Measurements from ENCODE around the gene SAP30L.
A peak's percentile ranks its signal among the peaks of the same experiment; 100 is the strongest.

SAP30L gene

DNA sequence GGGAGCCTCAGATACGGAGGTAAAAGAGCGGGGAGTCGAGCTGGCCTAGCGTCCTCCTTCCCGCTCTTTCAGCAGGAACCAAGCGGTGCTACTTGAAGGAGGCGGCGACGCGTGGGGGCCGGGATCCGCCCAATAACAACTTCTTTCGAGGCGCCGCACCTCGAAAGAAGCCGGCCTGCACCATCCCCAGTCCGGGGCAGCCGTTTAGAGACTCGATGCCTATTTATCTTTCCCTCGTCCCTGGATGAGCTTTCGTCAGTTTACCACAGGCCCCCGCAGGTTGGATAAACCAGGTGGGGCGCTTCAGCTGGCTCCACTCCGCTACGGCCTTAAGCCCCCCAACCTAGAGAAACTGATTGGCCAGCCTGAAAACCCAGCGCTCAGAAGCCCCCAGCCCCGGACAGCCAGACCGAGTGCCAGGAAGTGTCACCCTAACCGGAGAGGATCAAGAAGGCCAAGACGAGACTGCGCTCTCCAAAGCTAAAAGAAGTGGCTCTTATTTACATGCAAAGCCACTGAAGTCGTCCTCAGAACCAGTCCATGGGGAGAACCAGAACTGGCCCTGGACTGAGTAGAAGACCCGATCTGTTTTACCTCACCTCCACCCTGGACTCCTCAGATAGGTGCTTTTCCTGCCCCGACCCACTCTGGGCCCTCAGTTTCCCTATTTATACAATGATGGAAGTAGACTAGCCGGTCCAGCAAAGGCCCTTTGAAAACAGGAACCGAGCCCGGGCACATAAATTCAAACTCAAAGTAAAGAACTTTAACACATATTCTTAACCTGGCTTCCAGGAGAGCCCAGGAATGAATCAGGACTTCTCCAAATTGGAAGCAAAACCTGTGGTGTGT is 30.8 kb downstream of the SAP30L start:
- H3K36me3 Mint-ChIP-seq = peaks cover 7 to 8% of the 10 kb centered on the region in 2 donors
- H3K4me3 Mint-ChIP-seq = peak overlapping the region; percentile 77 to 82
- ATAC-seq (replicated peaks) = no peak
- no peak for DNase-seq
- H3K4me1 Mint-ChIP-seq = peaks cover 43 to 62% of the 10 kb centered on the region in 2 donors
- peaks cover 0 to 1% of the 10 kb centered on the region in 2 donors for H3K9me3 Mint-ChIP-seq
- H3K27me3 Mint-ChIP-seq = peaks cover 71 to 90% of the 10 kb centered on the region in 2 donors
- H3K27ac Mint-ChIP-seq = peak overlapping the region; percentile 88

DNA sequence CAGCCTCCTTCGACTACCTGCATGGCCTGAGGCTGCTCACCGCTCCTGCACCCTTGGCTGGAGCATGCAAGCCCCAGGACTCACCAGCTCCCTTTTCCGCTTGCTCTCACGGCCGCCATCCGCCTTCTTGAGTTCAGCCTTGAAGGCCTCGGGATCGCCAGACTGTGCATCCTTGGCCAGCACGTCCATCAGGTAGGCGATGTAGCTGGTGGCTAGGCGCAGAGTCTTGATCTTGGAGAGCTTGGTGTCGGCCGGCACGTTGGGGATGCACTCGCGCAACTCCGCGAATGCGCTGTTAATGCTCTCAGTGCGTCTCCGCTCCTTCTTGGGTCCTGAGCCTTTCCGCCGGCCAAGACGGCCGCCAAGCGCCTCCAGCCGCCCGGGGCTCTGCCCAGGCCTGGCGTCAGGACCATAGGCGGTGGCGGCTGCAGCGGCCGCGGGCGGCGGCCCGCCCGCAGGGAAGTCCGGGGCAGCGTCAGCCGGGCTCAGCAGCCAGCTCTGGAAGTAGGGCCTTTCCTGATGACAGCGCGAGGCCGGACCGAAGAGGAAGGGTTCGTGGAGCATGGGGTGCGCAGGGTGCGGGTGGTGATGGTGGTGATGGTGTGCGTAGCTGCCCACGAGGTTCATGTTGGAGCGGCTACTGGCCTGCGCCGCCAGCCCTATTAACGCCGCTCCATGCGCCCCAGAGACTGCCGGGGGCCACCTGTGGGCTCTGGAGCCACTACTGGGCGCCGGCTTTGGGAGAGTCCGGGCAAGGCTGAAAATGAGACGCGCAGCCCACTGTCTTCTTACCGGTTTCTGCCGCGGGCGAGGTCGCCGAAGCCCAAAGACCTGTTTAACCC is 31.8 kb downstream of the SAP30L start:
- peak overlapping the region; percentile 63 for H3K27ac Mint-ChIP-seq
- H3K27me3 Mint-ChIP-seq = peaks cover 78 to 94% of the 10 kb centered on the region in 2 donors
- H3K4me3 Mint-ChIP-seq = peak overlapping the region; percentile 77 to 82

GRCh38 chr5:154478224-154478565 is 32.4 kb downstream of the SAP30L start, which contains the start of gene HAND1:
Gene HAND1, minus strand, starts transcription at chr5:154478227. Its CDS starts 219 bp downstream, at chr5:154478008.
- peaks cover 47 to 66% of the 10 kb centered on the region in 2 donors for H3K4me1 Mint-ChIP-seq
- DNase-seq (no peak), ATAC-seq (replicated peaks) (no peak)
- H3K4me3 Mint-ChIP-seq = peak within 1 kb of the TSS; percentile 77 to 82
- peaks cover 7 to 8% of the 10 kb centered on the region in 2 donors for H3K36me3 Mint-ChIP-seq
- peak within 1 kb of the TSS; percentile 91 for H3K27ac Mint-ChIP-seq
- H3K27me3 Mint-ChIP-seq = peaks cover 80 to 94% of the 10 kb centered on the region in 2 donors
- peaks cover 0 to 1% of the 10 kb centered on the region in 2 donors for H3K9me3 Mint-ChIP-seq

More for the DNA sequence above, 31.8 kb downstream of the SAP30L start:
- Mint-ChIP-seq H3K36me3 (peaks cover 7 to 8% of the 10 kb centered on the region in 2 donors), H3K9me3 (peaks cover 0 to 1% of the 10 kb centered on the region in 2 donors), H3K4me1 (peaks cover 47 to 67% of the 10 kb centered on the region in 2 donors)
- ATAC-seq (replicated peaks) = peak in 1 of 2 donors; percentile 24
- no peak for DNase-seq

GRCh38 chr5:154478752-154479159 is 33.0 kb downstream of the SAP30L start:
- Mint-ChIP-seq H3K4me1 (peaks cover 45 to 64% of the 10 kb centered on the region in 2 donors), H3K36me3 (peaks cover 7 to 8% of the 10 kb centered on the region in 2 donors), H3K27ac (no peak overlapping the region), H3K9me3 (peaks cover 0 to 1% of the 10 kb centered on the region in 2 donors), H3K4me3 (peak overlapping the region in 1 of 2 donors; percentile 71), H3K27me3 (peaks cover 79 to 94% of the 10 kb centered on the region in 2 donors)
- ATAC-seq (replicated peaks) (no peak), DNase-seq (no peak)

DNA sequence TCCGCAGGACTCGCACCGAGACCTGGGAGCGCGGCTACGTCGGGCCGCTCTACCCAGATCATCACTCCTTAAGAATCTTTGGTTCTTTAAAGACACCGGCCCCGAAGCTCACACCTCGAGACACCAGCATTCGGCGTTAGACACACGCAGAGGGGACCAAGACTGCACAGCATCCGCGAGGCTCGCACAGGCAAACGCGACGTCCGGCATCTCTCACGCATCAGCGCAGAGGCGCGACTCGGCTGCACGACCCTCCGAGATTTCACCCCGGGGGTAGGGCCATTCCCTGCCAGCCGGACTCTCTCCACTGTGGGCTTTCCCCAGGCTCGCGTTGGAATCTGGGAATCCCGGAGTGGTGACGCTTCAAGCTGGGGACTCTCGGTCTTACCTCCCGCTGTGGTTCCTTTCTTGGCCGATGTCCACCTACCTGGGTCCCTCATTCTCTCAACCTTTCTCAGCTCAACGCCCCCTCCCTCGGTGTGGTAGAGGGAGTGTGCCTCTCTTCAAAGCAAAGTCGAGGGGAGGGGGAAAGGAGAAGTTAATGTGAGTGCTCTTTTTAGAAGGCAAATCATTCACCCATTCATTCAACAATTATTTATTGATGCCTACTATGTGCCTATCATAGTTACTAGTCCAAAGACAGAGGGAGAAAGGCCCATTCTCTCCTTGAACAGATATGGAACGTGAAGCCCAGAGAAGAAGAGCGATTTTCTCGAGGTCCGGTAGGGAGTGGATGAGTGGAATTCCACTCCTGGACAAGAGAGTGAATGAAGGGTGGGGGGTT is 33.6 kb downstream of the SAP30L start:
- Mint-ChIP-seq H3K36me3 (peaks cover 7 to 11% of the 10 kb centered on the region in 2 donors), H3K4me1 (peaks cover 45 to 64% of the 10 kb centered on the region in 2 donors), H3K27me3 (peaks cover 79 to 94% of the 10 kb centered on the region in 2 donors), H3K4me3 (peak overlapping the region; percentile 33 to 71), H3K9me3 (peaks cover 0 to 1% of the 10 kb centered on the region in 2 donors), H3K27ac (peak overlapping the region; percentile 91)
- no peak for ATAC-seq (replicated peaks)
- DNase-seq = no peak

DNA sequence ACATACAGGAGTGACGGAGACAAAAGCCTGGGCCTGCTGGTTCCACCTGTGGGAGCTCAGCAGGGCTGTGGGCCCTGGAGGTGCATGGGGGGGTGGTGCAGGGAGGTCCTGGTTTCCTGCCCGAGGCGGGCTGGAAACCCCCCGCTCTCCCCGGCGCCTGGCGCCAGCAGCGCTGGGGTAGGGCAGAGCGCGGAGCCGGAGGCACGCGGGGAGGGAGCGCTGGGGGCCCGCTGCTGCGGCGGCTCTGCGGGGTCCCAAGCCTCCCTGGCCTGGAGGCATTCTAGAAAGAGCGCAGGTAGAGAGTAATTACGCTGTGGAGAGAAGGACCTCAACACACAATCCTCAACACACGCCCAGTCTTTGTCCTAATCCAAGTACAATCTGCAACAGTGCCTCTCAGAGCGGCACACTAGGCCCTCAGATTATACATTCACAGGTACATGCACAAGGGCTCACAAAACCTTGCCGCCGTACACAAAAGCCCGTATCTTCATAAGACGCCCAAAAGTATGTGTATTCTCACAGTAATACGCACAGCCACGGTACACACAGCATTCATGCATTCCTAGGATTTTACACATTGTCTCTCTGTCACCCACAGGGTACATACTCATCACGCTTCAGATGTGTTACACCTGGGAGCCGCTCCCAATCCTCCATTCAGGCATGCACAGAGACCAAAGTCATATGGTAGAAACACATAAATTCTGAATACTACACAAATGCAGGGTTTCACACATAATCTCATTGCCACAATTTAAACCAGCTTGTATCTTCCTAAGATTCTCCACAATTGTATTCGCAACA is 34.4 kb downstream of the SAP30L start:
- DNase-seq (no peak), ATAC-seq (replicated peaks) (no peak)
- Mint-ChIP-seq H3K4me3 (peak overlapping the region in 1 of 2 donors; percentile 33), H3K9me3 (no peaks in the 10 kb centered on the region), H3K27ac (peak overlapping the region; percentile 91), H3K36me3 (peaks cover 7 to 8% of the 10 kb centered on the region in 2 donors), H3K4me1 (peaks cover 37 to 58% of the 10 kb centered on the region in 2 donors), H3K27me3 (peaks cover 79 to 94% of the 10 kb centered on the region in 2 donors)

GRCh38 chr5:154480847-154481246 is 35.0 kb downstream of the SAP30L start:
- Mint-ChIP-seq H3K27ac (peak overlapping the region; percentile 33), H3K36me3 (peaks cover 7 to 8% of the 10 kb centered on the region in 2 donors), H3K9me3 (no peaks in the 10 kb centered on the region), H3K27me3 (peaks cover 80 to 94% of the 10 kb centered on the region in 2 donors), H3K4me1 (peaks cover 36 to 51% of the 10 kb centered on the region in 2 donors), H3K4me3 (no peak overlapping the region)
- no peak for DNase-seq
- no peak for ATAC-seq (replicated peaks)

- Mint-ChIP-seq H3K4me1 (peaks cover 36 to 42% of the 10 kb centered on the region in 2 donors), H3K9me3 (no peaks in the 10 kb centered on the region), H3K27me3 (peaks cover 79 to 93% of the 10 kb centered on the region in 2 donors), H3K27ac (peak overlapping the region; percentile 31), H3K36me3 (peaks cover 4 to 8% of the 10 kb centered on the region in 2 donors), H3K4me3 (no peak overlapping the region)
- DNase-seq = no peak
- no peak for ATAC-seq (replicated peaks)
Measured at GRCh38 chr5:154481584-154482381, 36.0 kb downstream of the SAP30L start.

- ATAC-seq (replicated peaks) (no peak), DNase-seq (no peak)
- H3K4me3 Mint-ChIP-seq = no peak overlapping the region
- H3K36me3 Mint-ChIP-seq = peaks cover 0 to 8% of the 10 kb centered on the region in 2 donors
- H3K9me3 Mint-ChIP-seq = no peaks in the 10 kb centered on the region
- peaks cover 35 to 36% of the 10 kb centered on the region in 2 donors for H3K4me1 Mint-ChIP-seq
- H3K27me3 Mint-ChIP-seq = peaks cover 77 to 83% of the 10 kb centered on the region in 2 donors
- peak overlapping the region; percentile 80 for H3K27ac Mint-ChIP-seq
Measured at GRCh38 chr5:154482528-154483449, 37.0 kb downstream of the SAP30L start.

GRCh38 chr5:154483654-154484392 is 38.0 kb downstream of the SAP30L start:
- Mint-ChIP-seq H3K4me1 (peaks cover 34 to 36% of the 10 kb centered on the region in 2 donors), H3K4me3 (peak overlapping the region; percentile 16 to 19), H3K36me3 (peaks cover 0 to 8% of the 10 kb centered on the region in 2 donors), H3K27ac (peak overlapping the region; percentile 82), H3K9me3 (no peaks in the 10 kb centered on the region), H3K27me3 (peaks cover 78% of the 10 kb centered on the region in 2 donors)
- no peak for ATAC-seq (replicated peaks)
- no peak for DNase-seq

All from stimulated activated naive B cell treated with anti-CD40 and anti-IgM and Interleukin-4, amounts not matched to agents 10 μg/mL and 1 μg/mL and 100 μg/mL, for 72 hours (primary cell).